A549 (cell line): Measurements from ENCODE around the gene CAPN9.

Experiments
- CTCF ChIP-seq: fragments of >200 bp; sonication (Bioruptor Twin); formaldehyde crosslinking; IDR thresholded peaks from 3 replicates; pipeline ENCODE4 v1.5.1; 2016
- E2F6 ChIP-seq: IDR thresholded peaks from 2 replicates; pipeline ENCODE4 v1.6.1; 2012; ENCODE audit warnings: low read depth, borderline replicate concordance
- EP300 ChIP-seq, 2 experiments: fragments of >200 bp; sonication (Bioruptor Twin); formaldehyde crosslinking; IDR thresholded peaks; 2 replicates in 1 of 2; 3 replicates in 1 of 2; pipeline ENCODE4 v1.6.1; 2016 to 2017
- MYC ChIP-seq: IDR thresholded peaks from 2 replicates; pipeline ENCODE4 v1.6.1; 2012; ENCODE audit warnings: mild to moderate bottlenecking, inconsistent platforms, low read length, improper control_type of control experiment, borderline replicate concordance
- PBX3 ChIP-seq: IDR thresholded peaks from 2 replicates; pipeline ENCODE4 v1.6.1; 2012
- POLR2A ChIP-seq: IDR thresholded peaks from 2 replicates; pipeline ENCODE4 v1.6.1; 2012; ENCODE audit warnings: mild to moderate bottlenecking, low read length
- RAD21 ChIP-seq, 2 experiments: fragments of >200 bp in 1 of 2; sonication (Bioruptor Twin) in 1 of 2; formaldehyde crosslinking in 1 of 2; IDR thresholded peaks in 1 of 2; conservative IDR thresholded peaks in 1 of 2; 2 replicates in 1 of 2; 3 replicates in 1 of 2; pipeline ENCODE4 v1.6.1; 2012 to 2018; ENCODE audit warnings: inconsistent platforms in 1 of 2
- RFX5 ChIP-seq: fragments of 450-650 bp; IDR thresholded peaks from 2 replicates; pipeline ENCODE4 v1.7.1; 2014; ENCODE audit warnings: antibody characterized with exemption, mild to moderate bottlenecking, moderate library complexity
- SMC3 ChIP-seq: fragments of >200 bp; sonication (Bioruptor Twin); formaldehyde crosslinking; IDR thresholded peaks from 3 replicates; pipeline ENCODE4 v1.6.1; 2018; ENCODE audit warnings: inconsistent platforms
- SREBF2 ChIP-seq: fragments of 450-650 bp; IDR thresholded peaks from 2 replicates; pipeline ENCODE4 v1.6.1; 2014; ENCODE audit warnings: mild to moderate bottlenecking, moderate library complexity
- USF2 ChIP-seq: fragments of 450-650 bp; IDR thresholded peaks from 2 replicates; pipeline ENCODE4 v1.6.1; 2014; ENCODE audit warnings: antibody characterized with exemption
- TF ChIP-seq, protein P1 (sequence below): fragments of >200 bp; sonication (Bioruptor Twin); formaldehyde crosslinking; IDR thresholded peaks from 3 replicates; pipeline ENCODE4 v1.6.1; 2016
- TF ChIP-seq, protein P2 (sequence below): IDR thresholded peaks from 2 replicates; pipeline ENCODE4 v1.6.1; 2012
- TF ChIP-seq, protein P3 (sequence below): fragments of 200-600 bp; sonication (generic); IDR thresholded peaks from 2 replicates; pipeline ENCODE4 v1.6.1; 2016; ENCODE audit warnings: antibody characterized with exemption, mild to moderate bottlenecking, moderate library complexity

DNA sequence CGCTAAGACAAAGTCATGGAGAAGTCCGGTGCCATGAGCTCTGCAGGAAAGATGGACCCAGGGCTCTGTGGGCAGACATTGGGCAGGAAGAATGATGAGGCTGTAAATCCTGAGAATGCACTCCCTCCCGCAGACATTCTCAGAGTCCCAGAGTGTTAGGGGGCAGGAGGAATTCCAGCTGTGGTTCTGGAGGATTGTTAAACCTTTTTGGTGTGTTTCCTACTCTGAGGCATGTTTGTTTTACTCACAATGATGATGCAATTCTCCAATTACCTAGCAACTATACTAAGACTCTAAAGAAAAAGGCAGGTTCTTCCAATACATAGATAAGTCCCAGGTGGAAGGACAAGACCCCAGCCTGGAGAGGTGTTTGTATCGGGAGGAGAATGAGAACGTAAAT is 2.8 kb upstream of the CAPN9 start:
- TF ChIP-seq PBX3: no peak
- TF ChIP-seq, protein P1, sequence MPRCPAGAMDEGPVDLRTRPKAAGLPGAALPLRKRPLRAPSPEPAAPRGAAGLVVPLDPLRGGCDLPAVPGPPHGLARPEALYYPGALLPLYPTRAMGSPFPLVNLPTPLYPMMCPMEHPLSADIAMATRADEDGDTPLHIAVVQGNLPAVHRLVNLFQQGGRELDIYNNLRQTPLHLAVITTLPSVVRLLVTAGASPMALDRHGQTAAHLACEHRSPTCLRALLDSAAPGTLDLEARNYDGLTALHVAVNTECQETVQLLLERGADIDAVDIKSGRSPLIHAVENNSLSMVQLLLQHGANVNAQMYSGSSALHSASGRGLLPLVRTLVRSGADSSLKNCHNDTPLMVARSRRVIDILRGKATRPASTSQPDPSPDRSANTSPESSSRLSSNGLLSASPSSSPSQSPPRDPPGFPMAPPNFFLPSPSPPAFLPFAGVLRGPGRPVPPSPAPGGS: no peak
- TF ChIP-seq POLR2A: no peak
- no peak for TF ChIP-seq RFX5
- no peak for TF ChIP-seq MYC
- TF ChIP-seq, protein P2, sequence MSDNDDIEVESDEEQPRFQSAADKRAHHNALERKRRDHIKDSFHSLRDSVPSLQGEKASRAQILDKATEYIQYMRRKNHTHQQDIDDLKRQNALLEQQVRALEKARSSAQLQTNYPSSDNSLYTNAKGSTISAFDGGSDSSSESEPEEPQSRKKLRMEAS: no peak
- no peak for TF ChIP-seq CTCF
- TF ChIP-seq E2F6: no peak
- no peak for TF ChIP-seq EP300 (IDR thresholded peaks at IDR 0.05)
- TF ChIP-seq, protein P3, sequence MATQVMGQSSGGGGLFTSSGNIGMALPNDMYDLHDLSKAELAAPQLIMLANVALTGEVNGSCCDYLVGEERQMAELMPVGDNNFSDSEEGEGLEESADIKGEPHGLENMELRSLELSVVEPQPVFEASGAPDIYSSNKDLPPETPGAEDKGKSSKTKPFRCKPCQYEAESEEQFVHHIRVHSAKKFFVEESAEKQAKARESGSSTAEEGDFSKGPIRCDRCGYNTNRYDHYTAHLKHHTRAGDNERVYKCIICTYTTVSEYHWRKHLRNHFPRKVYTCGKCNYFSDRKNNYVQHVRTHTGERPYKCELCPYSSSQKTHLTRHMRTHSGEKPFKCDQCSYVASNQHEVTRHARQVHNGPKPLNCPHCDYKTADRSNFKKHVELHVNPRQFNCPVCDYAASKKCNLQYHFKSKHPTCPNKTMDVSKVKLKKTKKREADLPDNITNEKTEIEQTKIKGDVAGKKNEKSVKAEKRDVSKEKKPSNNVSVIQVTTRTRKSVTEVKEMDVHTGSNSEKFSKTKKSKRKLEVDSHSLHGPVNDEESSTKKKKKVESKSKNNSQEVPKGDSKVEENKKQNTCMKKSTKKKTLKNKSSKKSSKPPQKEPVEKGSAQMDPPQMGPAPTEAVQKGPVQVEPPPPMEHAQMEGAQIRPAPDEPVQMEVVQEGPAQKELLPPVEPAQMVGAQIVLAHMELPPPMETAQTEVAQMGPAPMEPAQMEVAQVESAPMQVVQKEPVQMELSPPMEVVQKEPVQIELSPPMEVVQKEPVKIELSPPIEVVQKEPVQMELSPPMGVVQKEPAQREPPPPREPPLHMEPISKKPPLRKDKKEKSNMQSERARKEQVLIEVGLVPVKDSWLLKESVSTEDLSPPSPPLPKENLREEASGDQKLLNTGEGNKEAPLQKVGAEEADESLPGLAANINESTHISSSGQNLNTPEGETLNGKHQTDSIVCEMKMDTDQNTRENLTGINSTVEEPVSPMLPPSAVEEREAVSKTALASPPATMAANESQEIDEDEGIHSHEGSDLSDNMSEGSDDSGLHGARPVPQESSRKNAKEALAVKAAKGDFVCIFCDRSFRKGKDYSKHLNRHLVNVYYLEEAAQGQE: no peak
- no peak for TF ChIP-seq RAD21 (conservative IDR thresholded peaks at IDR 0.05 in 1 of 2, IDR thresholded peaks at IDR 0.05 in 1 of 2)
- TF ChIP-seq SMC3: no peak
- TF ChIP-seq USF2: no peak
- TF ChIP-seq SREBF2: no peak
